Activated CD8-positive, alpha-beta memory T cell treated with anti-CD3 and anti-CD28 coated beads, Interleukin-2, amount 10 ng/mL, durations not matched to agents 7 days and 5 days (primary cell): ENCODE data around the gene LRBA. TPM values are rescaled to one million over a fixed set of nuclear protein-coding genes. Genes with fewer than 3 reads are reported as not detected.
A peak's percentile ranks its signal among the peaks of the same experiment; 100 is the strongest.

Experiments used
- ATAC-seq: fragments of 150-1000 bp; cut with Tn5 transposase; one replicate; pipeline ENCODE4 v1.10.0; 2021; ENCODE audit warnings: moderate library complexity
- CTCF ChIA-PET: fragments of 350-600 bp; sonication (Branson Sonifier 250); formaldehyde crosslinking; loops from one replicate; lab custom pipeline; 2021; ENCODE audit warnings: antibody characterized with exemption; lab: Charles Lee
- DNase-seq: peaks from one replicate; pipeline ENCODE4 v3.0.0-alpha.2; 2020
- H3K27ac Mint-ChIP-seq: one replicate; pipeline ENCODE4 v1.8.0; 2021; ENCODE audit warnings: mild to moderate bottlenecking, mixed read lengths
- H3K27me3 Mint-ChIP-seq: one replicate; pipeline ENCODE4 v1.8.0; 2021; ENCODE audit warnings: mixed read lengths
- H3K36me3 Mint-ChIP-seq: one replicate; pipeline ENCODE4 v1.8.0; 2021; ENCODE audit warnings: mild to moderate bottlenecking, mixed read lengths
- H3K4me1 Mint-ChIP-seq: one replicate; pipeline ENCODE4 v1.8.0; 2021; ENCODE audit warnings: mixed read lengths
- H3K4me3 Mint-ChIP-seq: one replicate; pipeline ENCODE4 v1.8.0; 2021; ENCODE audit warnings: mild to moderate bottlenecking, moderate library complexity, mixed read lengths
- H3K9me3 Mint-ChIP-seq: one replicate; pipeline ENCODE4 v1.8.0; 2022; ENCODE audit warnings: low read depth, mixed read lengths
- total RNA-seq, 2 experiments: library from RNA; stranded (reverse); gene quantifications; one replicate each; pipeline ENCODE4 v1.2.3, GENCODE V29; 2021

LRBA gene
- total RNA-seq, 2 experiments from 2014 or later, result 59.2 to 60.2 TPM

- DNase-seq, result no peak
- Mint-ChIP-seq H3K9me3 (no peaks in the 10 kb centered on the region), H3K4me3 (no peak overlapping the region), H3K4me1 (no peaks in the 10 kb centered on the region), H3K27ac (no peak overlapping the region), H3K36me3 (peaks cover 12% of the 10 kb centered on the region), H3K27me3 (no peaks in the 10 kb centered on the region)
- no peak for ATAC-seq
- CTCF ChIA-PET, result no interaction called here
These were observed 701.1 kb downstream of the LRBA start for GRCh38 chr4:150314031-150314430.

DNA sequence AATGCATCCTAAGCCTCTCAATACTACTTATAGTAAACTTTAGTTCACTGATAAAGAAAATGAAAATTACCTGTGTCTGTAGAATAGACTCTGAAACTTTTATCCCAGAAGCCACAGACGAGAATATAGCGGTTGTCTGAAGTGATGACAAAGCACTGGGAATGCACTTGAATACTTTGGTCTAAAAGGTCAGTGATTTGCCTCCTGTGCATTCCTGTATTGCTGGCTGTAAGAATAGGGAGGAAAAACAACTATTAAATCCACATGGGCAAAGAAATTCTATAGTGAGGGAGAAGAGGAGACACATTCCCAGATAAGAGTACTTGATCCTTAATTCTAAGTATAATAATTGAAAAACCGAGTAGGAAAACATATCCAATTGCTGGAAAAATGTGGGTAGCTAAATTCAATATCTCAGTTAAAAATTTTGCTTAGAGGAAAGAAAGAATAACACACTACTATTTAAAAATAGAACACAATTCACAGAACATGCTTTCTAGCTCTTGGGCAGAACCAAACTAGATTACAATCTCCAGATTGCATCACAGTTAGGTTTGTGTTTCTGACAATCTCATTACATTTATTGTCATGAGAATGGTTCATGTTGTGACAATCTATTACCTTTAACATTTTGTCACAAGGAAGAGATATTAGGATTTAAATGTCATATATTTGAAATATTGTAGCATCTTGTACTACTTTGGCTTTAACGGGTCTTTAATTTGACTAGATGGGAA is 704.8 kb downstream of the LRBA start:
- no peaks in the 10 kb centered on the region for H3K9me3 Mint-ChIP-seq
- ATAC-seq (no peak), DNase-seq (no peak)
- H3K4me1 Mint-ChIP-seq, result no peaks in the 10 kb centered on the region
- CTCF ChIA-PET, result no interaction called here
- H3K4me3 Mint-ChIP-seq, result no peak overlapping the region
- H3K27ac Mint-ChIP-seq, result no peak overlapping the region
- H3K36me3 Mint-ChIP-seq, result peaks cover 8% of the 10 kb centered on the region
- H3K27me3 Mint-ChIP-seq, result no peaks in the 10 kb centered on the region

- Mint-ChIP-seq H3K27ac (no peak overlapping the region), H3K9me3 (no peaks in the 10 kb centered on the region), H3K4me3 (no peak overlapping the region), H3K4me1 (no peaks in the 10 kb centered on the region), H3K36me3 (peaks cover 9% of the 10 kb centered on the region), H3K27me3 (no peaks in the 10 kb centered on the region)
- CTCF ChIA-PET, result interaction anchor here (1.2 kb wide), 1 partner anchor 11 kb away, joined by 4 read pairs; no protein-coding TSS in a partner anchor
- no peak for ATAC-seq
- DNase-seq, result no peak
These were observed 706.1 kb downstream of the LRBA start for GRCh38 chr4:150308824-150309472.

DNA sequence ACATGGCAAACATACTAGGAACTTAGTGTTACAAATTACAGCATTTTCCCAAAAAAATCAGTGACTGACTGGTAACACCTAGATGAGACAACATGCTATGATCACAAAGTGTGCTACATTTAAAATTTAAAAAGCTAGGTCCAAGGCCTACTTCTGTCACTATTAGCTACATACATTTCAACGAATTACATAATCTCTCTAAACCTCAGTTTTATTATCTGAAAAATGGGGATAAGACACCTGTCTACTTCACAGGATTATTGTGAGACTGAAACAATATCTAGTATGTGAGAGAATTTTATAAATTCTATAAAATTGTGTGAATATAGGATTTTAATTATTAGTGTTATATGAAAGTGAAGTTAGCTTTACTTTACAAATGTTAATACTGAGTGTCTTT is 708.4 kb downstream of the LRBA start:
- no peak for DNase-seq
- Mint-ChIP-seq H3K9me3 (no peaks in the 10 kb centered on the region), H3K27ac (no peak overlapping the region), H3K36me3 (peaks cover 8% of the 10 kb centered on the region), H3K27me3 (no peaks in the 10 kb centered on the region), H3K4me1 (peaks cover 2% of the 10 kb centered on the region), H3K4me3 (no peak overlapping the region)
- CTCF ChIA-PET, result no interaction called here
- no peak for ATAC-seq

GRCh38 chr4:150305995-150306394 is 709.1 kb downstream of the LRBA start:
- no peak for DNase-seq
- Mint-ChIP-seq H3K4me1 (peaks cover 2% of the 10 kb centered on the region), H3K4me3 (no peak overlapping the region), H3K27me3 (no peaks in the 10 kb centered on the region), H3K9me3 (no peaks in the 10 kb centered on the region), H3K36me3 (peaks cover 8% of the 10 kb centered on the region), H3K27ac (no peak overlapping the region)
- no peak for ATAC-seq
- CTCF ChIA-PET, result no interaction called here

GRCh38 chr4:150302553-150302952 is 712.5 kb downstream of the LRBA start:
- ATAC-seq (no peak), DNase-seq (no peak)
- no peak overlapping the region for H3K4me3 Mint-ChIP-seq
- CTCF ChIA-PET, result no interaction called here
- no peak overlapping the region for H3K27ac Mint-ChIP-seq
- peaks cover 2% of the 10 kb centered on the region for H3K4me1 Mint-ChIP-seq
- H3K9me3 Mint-ChIP-seq, result no peaks in the 10 kb centered on the region
- H3K36me3 Mint-ChIP-seq, result peaks cover 8% of the 10 kb centered on the region
- no peaks in the 10 kb centered on the region for H3K27me3 Mint-ChIP-seq

DNA sequence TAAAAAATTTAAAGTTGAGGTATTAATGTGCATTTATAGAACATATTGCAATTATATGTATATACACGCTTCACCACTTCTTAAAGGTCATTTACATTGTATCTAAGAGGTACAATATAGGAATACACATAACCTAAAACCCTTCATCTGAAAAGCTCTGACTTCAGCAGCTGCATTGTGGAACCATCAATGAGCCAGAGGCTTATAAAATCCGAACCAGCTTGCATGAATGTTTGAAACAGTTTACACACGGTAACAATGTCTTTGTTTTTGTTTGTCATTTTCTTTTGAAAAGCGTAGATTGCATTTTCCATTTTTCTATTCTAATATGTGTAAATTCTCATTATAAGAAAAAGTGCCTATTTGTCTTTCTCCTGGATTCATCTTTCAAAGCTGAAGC is 715.3 kb downstream of the LRBA start:
- ATAC-seq (no peak), DNase-seq (no peak)
- H3K27me3 Mint-ChIP-seq, result no peaks in the 10 kb centered on the region
- no peaks in the 10 kb centered on the region for H3K9me3 Mint-ChIP-seq
- peaks cover 2% of the 10 kb centered on the region for H3K4me1 Mint-ChIP-seq
- H3K36me3 Mint-ChIP-seq, result peaks cover 3% of the 10 kb centered on the region
- CTCF ChIA-PET, result no interaction called here
- no peak overlapping the region for H3K27ac Mint-ChIP-seq
- H3K4me3 Mint-ChIP-seq, result no peak overlapping the region

DNA sequence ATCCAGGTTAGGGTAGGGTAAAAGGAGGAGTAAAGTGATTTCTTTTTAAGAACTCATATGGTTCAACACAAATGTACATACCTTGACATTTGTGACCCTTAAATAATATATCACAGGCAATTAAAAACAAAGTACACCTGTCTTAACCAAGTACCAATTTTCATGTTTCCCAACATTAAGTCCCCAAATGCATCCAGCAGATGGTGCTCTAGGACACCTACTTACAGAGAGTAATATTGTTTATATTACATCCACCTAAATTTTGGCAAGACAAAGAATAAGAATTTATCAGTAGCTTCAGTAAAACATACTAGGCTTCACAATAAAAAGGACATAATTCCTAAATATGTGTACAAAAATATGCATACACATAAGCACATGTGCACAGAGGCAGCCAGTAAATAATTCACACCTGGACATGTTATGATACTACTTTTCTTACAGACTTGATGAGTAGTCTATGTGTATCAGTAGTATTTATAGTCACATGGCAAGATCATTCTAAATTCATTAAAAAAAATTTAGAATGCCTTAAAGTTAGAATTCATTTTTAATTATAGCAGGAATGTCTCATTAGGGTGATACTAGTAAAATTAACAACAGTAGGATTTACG is 717.1 kb downstream of the LRBA start:
- Mint-ChIP-seq H3K27ac (no peak overlapping the region), H3K4me3 (no peak overlapping the region), H3K36me3 (peaks cover 2% of the 10 kb centered on the region), H3K9me3 (no peaks in the 10 kb centered on the region), H3K27me3 (no peaks in the 10 kb centered on the region), H3K4me1 (peaks cover 2% of the 10 kb centered on the region)
- CTCF ChIA-PET, result interaction anchor here (0.6 to 2.4 kb wide), 7 partner anchors 11 to 598 kb away, joined by 3 to 17 read pairs (median 3); no protein-coding TSS in a partner anchor
- ATAC-seq, result no peak
- peak; percentile 55 for DNase-seq

DNA sequence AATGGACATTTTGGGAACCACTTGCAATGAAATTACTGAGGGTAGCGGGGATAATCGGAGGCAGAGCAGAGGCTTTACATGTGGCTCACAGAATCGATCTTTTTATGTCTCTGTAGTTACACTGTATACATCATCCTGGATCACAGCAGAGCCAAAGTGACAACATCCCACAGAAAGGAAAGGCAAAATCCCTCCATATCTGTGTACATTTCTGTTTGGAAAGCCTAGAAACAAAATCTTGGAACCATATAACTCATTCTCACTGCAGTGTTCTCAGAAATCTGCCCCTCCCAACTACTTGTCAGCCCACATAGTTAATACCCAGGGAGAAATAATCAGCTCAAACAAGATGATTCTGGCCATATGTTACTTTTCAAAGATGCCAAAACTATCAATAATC is 725.2 kb downstream of the LRBA start:
- Mint-ChIP-seq H3K27ac (no peak overlapping the region), H3K27me3 (no peaks in the 10 kb centered on the region), H3K9me3 (no peaks in the 10 kb centered on the region), H3K36me3 (peaks cover 4% of the 10 kb centered on the region), H3K4me1 (no peaks in the 10 kb centered on the region), H3K4me3 (no peak overlapping the region)
- DNase-seq, result no peak
- no peak for ATAC-seq
- CTCF ChIA-PET, result interaction anchor here (1.2 kb wide), 1 partner anchor 577 kb away, joined by 3 read pairs; no protein-coding TSS in a partner anchor

GRCh38 chr4:150289198-150289597 is 725.9 kb downstream of the LRBA start:
- H3K27me3 Mint-ChIP-seq, result no peaks in the 10 kb centered on the region
- no peak overlapping the region for H3K4me3 Mint-ChIP-seq
- H3K36me3 Mint-ChIP-seq, result peaks cover 4% of the 10 kb centered on the region
- no peak overlapping the region for H3K27ac Mint-ChIP-seq
- no peaks in the 10 kb centered on the region for H3K9me3 Mint-ChIP-seq
- DNase-seq (no peak), ATAC-seq (no peak)
- CTCF ChIA-PET, result interaction anchor here (1.2 kb wide), 1 partner anchor 578 kb away, joined by 3 read pairs; no protein-coding TSS in a partner anchor
- H3K4me1 Mint-ChIP-seq, result no peaks in the 10 kb centered on the region

DNA sequence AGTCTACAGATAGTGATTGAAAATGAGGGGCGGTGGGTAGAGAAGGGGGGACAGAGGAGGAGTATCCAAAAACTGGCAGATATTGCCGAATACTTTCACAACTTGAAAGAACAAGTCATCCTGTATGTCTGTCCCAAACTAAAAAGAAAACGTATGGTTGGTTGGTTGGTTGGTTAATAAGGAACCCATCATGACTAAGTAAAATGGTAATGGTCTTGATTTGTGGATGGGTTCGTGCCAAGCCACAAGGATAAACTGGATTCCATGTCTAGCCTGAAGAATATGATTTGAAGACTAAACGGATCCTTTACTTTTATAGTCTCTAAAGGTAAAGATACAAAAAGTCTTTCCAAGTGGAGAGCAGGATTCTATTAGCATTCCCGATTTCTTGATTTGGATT is 728.4 kb downstream of the LRBA start:
- ATAC-seq (no peak), DNase-seq (no peak)
- H3K9me3 Mint-ChIP-seq, result no peaks in the 10 kb centered on the region
- H3K4me1 Mint-ChIP-seq, result no peaks in the 10 kb centered on the region
- H3K36me3 Mint-ChIP-seq, result peaks cover 16% of the 10 kb centered on the region
- H3K27me3 Mint-ChIP-seq, result no peaks in the 10 kb centered on the region
- no peak overlapping the region for H3K27ac Mint-ChIP-seq
- H3K4me3 Mint-ChIP-seq, result no peak overlapping the region
- CTCF ChIA-PET, result no interaction called here

DNA sequence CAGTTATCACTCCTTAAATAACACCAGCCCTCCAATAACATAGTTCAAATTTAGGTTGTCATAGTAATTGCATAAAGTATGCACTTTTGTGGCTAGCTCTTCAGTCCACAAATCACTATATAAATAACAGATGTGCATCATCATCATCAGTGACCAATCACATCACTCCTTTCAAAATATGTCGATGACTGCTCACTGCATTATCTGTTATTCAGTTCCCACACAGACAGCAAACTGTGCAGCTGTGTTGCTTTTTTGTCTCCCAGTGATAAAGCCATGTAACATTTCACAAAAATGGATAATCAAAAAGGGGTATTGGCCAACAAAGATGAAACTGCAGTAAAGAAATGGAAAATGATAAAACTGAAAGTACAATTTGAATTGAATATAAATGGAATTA is 731.4 kb downstream of the LRBA start:
- H3K36me3 Mint-ChIP-seq, result peaks cover 20% of the 10 kb centered on the region
- H3K4me1 Mint-ChIP-seq, result peaks cover 3% of the 10 kb centered on the region
- H3K27me3 Mint-ChIP-seq, result no peaks in the 10 kb centered on the region
- DNase-seq (no peak), ATAC-seq (no peak)
- no peaks in the 10 kb centered on the region for H3K9me3 Mint-ChIP-seq
- no peak overlapping the region for H3K27ac Mint-ChIP-seq
- CTCF ChIA-PET, result no interaction called here
- H3K4me3 Mint-ChIP-seq, result no peak overlapping the region

DNA sequence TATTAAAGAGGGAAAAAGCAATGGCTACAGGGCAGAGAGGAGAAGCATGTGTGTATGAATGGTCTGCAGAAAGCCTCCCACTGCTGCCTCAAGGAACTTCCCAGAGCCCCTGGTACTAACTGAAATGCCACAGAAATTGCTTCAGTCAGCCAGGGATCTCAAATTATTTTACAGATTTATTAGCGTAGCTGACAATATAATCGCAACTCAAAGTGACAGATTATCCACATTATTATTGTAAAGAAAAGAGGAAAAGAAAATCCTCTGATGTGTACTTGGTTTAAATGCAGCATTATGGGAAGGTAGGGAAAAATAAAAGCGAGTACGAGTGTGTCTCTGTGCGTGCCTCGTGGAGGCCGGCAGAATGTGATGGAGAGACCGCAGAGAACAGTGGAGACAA is 734.1 kb downstream of the LRBA start:
- no peak for DNase-seq
- Mint-ChIP-seq H3K4me1 (peaks cover 3% of the 10 kb centered on the region), H3K4me3 (no peak overlapping the region), H3K27ac (no peak overlapping the region), H3K36me3 (peaks cover 43% of the 10 kb centered on the region), H3K9me3 (no peaks in the 10 kb centered on the region), H3K27me3 (no peaks in the 10 kb centered on the region)
- CTCF ChIA-PET, result interaction anchor here (1.1 kb wide), 1 partner anchor 17 kb away, joined by 3 read pairs; no protein-coding TSS in a partner anchor
- ATAC-seq, result no peak
